A673 (cell line): ENCODE measurements around the gene NKD1. TPM values are rescaled to one million over a fixed set of nuclear protein-coding genes. Genes with fewer than 3 reads are reported as not detected.

Experiments used
- BruUV-seq: library from RNA; stranded (reverse); fragments of 400-500 nt; replicated peaks from 2 replicates; lab custom pipeline; 2021; lab: Mats Ljungman, UMichigan
- CTCF ChIA-PET: fragments of 300-600 bp; sonication (Branson Sonifier 250); formaldehyde crosslinking; loops from one replicate; lab custom pipeline; 2022; ENCODE audit warnings: antibody characterized with exemption; lab: Charles Lee
- POLR2A ChIA-PET: fragments of 300-600 bp; sonication (Branson Sonifier 250); formaldehyde crosslinking; loops from one replicate; lab custom pipeline; 2022; ENCODE audit warnings: antibody characterized with exemption; ENCODE audit not compliant: low non-redundant PET; lab: Charles Lee
- DNase-seq: peaks from one replicate; pipeline ENCODE4 v3.0.0-alpha.2; 2015; ENCODE audit warnings: low spot score
- H3K27ac ChIP-seq: fragments of 200-600 bp; sonication (generic); 2 replicates; pipeline ENCODE4 v1.5.1; 2016; ENCODE audit warnings: mixed run types, low read depth, mild to moderate bottlenecking, mixed read lengths, antibody characterized with exemption, low read length; ENCODE audit not compliant: poor library complexity, severe bottlenecking
- H3K27me3 ChIP-seq: fragments of 200-600 bp; sonication (generic); replicated peaks from 2 replicates; pipeline ENCODE4 v1.6.1; 2017; ENCODE audit warnings: mixed run types, low read depth, mild to moderate bottlenecking, mixed read lengths, antibody characterized with exemption, low read length; ENCODE audit not compliant: insufficient read depth, poor library complexity
- H3K36me3 ChIP-seq: fragments of 200-600 bp; sonication (generic); 2 replicates; pipeline ENCODE4 v1.6.1; 2016; ENCODE audit warnings: mixed run types, mild to moderate bottlenecking, mixed read lengths, antibody characterized with exemption, low read length; ENCODE audit not compliant: insufficient read depth, poor library complexity, severe bottlenecking
- H3K4me1 ChIP-seq: fragments of 200-600 bp; sonication (generic); 2 replicates; pipeline ENCODE4 v1.6.1; 2017; ENCODE audit warnings: mixed run types, mild to moderate bottlenecking, mixed read lengths, antibody characterized with exemption, low read length; ENCODE audit not compliant: insufficient read depth, poor library complexity, severe bottlenecking
- H3K4me3 ChIP-seq: fragments of 200-600 bp; sonication (generic); 2 replicates; pipeline ENCODE4 v1.5.1; 2016; ENCODE audit warnings: low read depth, mixed run types, mild to moderate bottlenecking, mixed read lengths, low read length; ENCODE audit not compliant: poor library complexity, severe bottlenecking
- H3K9me3 ChIP-seq: fragments of 200-600 bp; sonication (generic); 2 replicates; pipeline ENCODE4 v1.6.1; 2016; ENCODE audit warnings: mixed run types, low read depth, mild to moderate bottlenecking, mixed read lengths, antibody characterized with exemption, low read length; ENCODE audit not compliant: poor library complexity, severe bottlenecking
- CTCF ChIP-seq: fragments of 300-800, 200-600 bp; sonication (generic); conservative IDR thresholded peaks from 2 replicates; pipeline ENCODE4 v1.5.1; 2017; ENCODE audit warnings: low read depth, mild to moderate bottlenecking, antibody characterized with exemption, low read length, moderate library complexity, mixed read lengths
- EZH2 ChIP-seq: fragments of 200-600 bp; sonication (generic); IDR thresholded peaks from 2 replicates; pipeline ENCODE4 v1.6.1; 2017; ENCODE audit warnings: borderline replicate concordance, low read depth, mild to moderate bottlenecking, mixed read lengths, antibody characterized with exemption, low read length; ENCODE audit not compliant: poor library complexity, severe bottlenecking
- intact Hi-C: fragments of 100-400 bp; cut with micrococcal nuclease; formaldehyde crosslinking; loops from one replicate; pipeline ENCODE4 v1.10.0; 2022; ENCODE audit not compliant: unreplicated experiment
- total RNA-seq: library from RNA; stranded (reverse); gene quantifications from 2 replicates; pipeline ENCODE4 v1.2.3, GENCODE V29; 2021

Gene NKD1
- total RNA-seq, 1 experiment from 2014 or later, result 1.1 TPM

GRCh38 chr16:50602126-50602525, 53.9 kb downstream of the NKD1 start:
- no peak for DNase-seq
- no peaks in the 10 kb centered on the region for H3K4me1 ChIP-seq
- H3K36me3 ChIP-seq, result no peaks in the 10 kb centered on the region
- TF ChIP-seq CTCF (no peak), EZH2 (no peak)
- CTCF ChIA-PET, result no interaction called here
- BruUV-seq, result no TSS peak
- no peaks in the 10 kb centered on the region for H3K9me3 ChIP-seq
- no peaks in the 10 kb centered on the region for H3K27me3 ChIP-seq
- H3K4me3 ChIP-seq, result no peak overlapping the region
- POLR2A ChIA-PET, result no interaction called here
- intact Hi-C loops, result no loop called here
- no peak overlapping the region for H3K27ac ChIP-seq

- no peaks in the 10 kb centered on the region for H3K27me3 ChIP-seq
- no peaks in the 10 kb centered on the region for H3K9me3 ChIP-seq
- H3K4me3 ChIP-seq, result no peak overlapping the region
- TF ChIP-seq CTCF (no peak), EZH2 (no peak)
- POLR2A ChIA-PET, result no interaction called here
- H3K4me1 ChIP-seq, result no peaks in the 10 kb centered on the region
- CTCF ChIA-PET, result no interaction called here
- H3K27ac ChIP-seq, result no peak overlapping the region
- intact Hi-C loops, result no loop called here
- no peaks in the 10 kb centered on the region for H3K36me3 ChIP-seq
- no TSS peak for BruUV-seq
- DNase-seq, result no peak
These were observed 54.5 kb downstream of the NKD1 start for GRCh38 chr16:50602531-50603205.

- H3K36me3 ChIP-seq, result no peaks in the 10 kb centered on the region
- H3K4me1 ChIP-seq, result no peaks in the 10 kb centered on the region
- H3K27me3 ChIP-seq, result no peaks in the 10 kb centered on the region
- no peak overlapping the region for H3K4me3 ChIP-seq
- intact Hi-C loops, result no loop called here
- ChIA-PET CTCF (no interaction called here), POLR2A (no interaction called here)
- H3K27ac ChIP-seq, result no peak overlapping the region
- TF ChIP-seq EZH2, result no peak
- TF ChIP-seq CTCF, result no peak
- BruUV-seq, result no TSS peak
- no peak for DNase-seq
- no peaks in the 10 kb centered on the region for H3K9me3 ChIP-seq
These were observed 55.2 kb downstream of the NKD1 start for GRCh38 chr16:50603206-50604064.
